ENCODE measurements around the gene THAP12.
A peak's percentile ranks its signal among the peaks of the same experiment; 100 is the strongest.

Gene THAP12

DNA sequence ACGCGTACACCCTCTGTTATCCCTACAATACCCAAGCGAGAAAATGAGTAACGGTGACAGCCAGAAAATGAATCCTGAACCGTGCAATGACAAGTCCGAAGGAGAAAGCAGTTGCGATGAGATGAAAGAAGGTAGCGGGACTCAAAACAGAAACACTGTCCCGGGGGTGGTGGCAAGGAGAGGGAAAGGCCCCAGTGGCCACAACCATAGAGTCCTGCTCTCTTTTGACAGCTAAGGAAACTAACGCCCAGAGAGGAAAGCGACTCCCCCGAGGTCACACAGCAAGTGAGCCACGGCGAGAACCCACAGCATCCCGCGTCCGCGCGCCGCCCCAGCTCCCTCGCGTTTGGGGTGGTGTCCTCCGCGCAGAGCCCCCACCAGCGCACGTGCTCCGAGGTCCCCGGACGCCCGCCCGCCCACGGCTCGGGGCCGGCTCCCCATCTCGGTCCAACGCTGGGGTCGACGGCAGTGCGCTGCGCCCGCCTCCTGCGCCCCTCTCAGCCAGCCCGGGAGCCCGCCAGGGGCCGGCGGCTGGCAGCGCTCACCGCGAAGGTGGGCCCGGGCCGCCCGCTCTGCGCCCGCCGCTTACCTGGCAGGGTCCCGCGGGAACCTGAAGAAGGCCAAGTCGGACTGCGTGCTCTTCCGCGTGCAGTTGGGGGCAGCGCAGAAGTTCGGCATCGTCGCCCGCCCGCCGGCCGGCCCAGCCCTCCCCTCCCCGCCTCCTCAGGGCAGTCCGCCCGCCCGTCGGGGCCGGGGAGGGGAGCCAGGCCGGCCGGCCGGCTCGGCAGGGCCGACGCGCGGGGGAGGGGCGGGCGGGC is 564 bp downstream of the THAP12 start:
- peak; percentile 52 for DNase-seq (ENCODE audit: low spot score)

DNA sequence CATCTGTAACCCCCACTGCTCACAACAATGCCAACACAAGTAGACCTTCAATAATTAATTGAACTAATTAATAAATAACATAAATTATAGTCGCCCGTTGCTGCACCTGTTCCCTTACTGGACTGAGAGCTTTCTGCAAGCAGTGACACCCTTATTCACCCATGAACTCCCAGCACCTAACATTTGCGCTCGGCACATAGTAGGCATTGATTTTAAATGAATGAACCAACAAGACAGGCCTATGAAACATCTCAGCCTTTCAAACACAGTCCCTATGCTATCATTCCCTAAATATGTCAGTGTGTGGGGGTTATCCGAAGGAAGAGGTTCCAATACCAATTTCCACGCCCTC is 1.1 kb downstream of the THAP12 start:
- DNase-seq (ENCODE audit: low spot score), result no peak

DNA sequence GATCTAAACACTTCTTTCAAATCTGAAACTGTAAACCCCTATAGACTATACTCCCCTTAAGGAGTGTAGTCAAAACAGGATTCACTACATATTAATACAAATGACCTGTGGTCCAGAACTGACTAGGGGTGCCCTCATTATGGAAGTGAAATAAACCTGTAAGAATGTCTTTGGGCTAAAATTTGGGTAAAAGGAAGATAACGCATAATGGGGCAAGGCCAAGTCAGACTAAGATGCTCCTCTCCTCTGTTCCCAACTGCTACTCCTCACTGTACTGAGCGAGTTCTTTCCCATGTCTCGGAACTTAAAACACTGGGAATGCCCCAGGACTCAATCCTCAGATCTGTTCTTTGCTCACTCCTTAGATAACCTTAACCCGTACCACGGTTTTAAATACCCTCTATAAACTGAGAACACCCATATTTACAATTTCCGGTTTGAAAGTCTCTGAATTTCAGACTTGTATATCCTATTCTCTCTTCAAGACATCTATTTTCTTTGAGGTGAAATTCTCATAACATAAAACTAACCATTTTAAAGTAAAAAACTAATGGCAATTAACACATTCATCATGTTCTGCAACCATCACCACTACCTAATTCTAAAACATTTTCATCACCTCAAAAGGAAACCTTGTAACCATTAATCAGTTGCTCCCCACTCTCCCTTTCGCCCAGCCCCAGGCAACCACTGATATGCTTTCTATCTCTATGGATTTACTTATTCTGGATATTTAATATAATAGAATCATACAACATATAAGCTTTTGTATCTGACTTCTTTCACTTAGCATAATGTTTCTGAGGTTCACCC is 4.0 kb downstream of the THAP12 start:
- peak; percentile 44 for DNase-seq (ENCODE audit: low spot score)

DNA sequence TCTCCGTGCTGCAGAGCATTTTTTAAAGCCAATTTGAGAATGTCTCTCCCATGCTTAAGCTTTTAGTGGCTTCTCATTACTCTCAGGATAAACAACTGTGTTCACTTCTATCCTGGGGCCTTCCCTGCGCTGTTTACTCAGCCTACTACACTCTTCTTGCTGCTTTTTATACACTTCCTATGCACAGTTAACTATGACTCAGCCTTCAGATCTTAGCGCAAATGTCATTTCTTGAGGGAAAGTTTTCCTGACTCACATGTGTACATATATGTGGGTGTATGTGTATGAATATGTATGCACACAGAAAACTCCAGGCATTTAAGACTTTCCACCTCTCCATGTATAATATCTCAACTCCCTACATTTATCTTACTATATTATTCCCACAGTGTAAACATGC is 9.8 kb downstream of the THAP12 start:
- DNase-seq (ENCODE audit: low spot score), result peak; percentile 57

DNA sequence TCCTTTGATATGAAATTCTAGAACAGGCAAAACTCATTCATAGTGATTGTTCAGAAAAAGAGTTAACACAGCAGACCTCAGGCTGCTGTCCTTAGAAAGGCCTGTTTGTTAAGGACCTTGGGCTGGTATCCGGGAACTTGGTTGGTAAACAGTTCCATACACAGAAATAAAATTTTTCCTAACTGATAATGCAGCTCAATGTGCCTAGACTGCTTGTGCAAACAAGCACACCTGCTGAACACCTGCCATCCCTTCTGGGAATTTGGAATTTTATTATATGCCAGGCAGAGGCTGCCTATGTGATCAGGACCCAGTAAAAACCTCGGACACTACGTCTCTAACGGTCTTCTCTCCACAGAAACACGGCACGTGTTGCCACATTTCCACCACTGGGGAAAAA is 11.5 kb downstream of the THAP12 start:
- no peak for DNase-seq (ENCODE audit: low spot score)

DNA sequence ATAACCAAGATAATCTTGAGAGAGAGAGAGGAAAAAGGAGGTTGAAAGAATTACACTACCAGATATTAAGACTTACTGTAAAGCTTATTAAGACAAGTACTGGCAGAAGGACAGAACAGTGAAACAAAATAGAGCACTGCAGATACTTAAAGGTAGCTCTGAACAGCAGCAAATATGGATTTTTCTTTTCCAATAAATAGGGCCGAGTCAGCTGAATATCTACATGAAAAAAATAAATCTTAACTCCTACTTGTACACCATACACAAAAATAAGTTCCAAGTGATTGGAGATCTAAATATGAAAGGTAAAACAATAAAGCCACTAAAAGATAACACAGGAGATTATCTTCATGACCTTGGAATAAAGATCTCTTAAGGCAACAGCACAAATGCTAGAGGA is 12.4 kb downstream of the THAP12 start:
- no peak for DNase-seq (ENCODE audit: low spot score)

DNA sequence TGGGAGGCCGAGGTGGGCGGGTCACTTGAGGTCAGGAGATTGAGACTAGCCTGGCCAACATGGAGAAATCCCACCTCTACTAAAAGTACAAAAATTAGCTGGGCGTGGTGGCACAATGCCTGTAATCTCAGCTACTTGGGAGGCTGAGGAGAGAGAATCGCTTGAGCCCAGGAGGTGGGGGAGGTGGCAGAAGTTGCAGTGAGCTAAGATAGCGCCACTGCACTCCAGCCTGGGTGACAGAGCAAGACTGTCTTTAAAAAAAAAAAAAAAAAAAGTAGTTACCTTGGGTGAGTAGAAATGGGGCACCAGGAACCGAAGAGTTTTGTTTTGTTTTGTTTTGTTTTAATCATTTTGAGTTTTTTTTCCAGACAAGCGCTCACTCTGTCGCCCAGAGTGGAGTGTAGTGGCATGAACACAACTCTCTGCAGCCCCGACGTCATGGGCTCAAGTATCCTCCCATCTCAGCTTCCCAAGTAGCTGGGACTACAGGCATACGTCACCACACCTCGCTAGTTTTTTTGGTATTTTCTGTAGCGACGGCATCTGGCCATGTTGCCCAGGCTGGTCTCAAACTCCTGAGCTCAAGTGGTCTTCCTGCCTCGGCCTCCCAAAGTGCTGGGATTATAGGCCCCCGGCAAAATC is 15.8 kb downstream of the THAP12 start:
- DNase-seq (ENCODE audit: low spot score), result no peak

DNA sequence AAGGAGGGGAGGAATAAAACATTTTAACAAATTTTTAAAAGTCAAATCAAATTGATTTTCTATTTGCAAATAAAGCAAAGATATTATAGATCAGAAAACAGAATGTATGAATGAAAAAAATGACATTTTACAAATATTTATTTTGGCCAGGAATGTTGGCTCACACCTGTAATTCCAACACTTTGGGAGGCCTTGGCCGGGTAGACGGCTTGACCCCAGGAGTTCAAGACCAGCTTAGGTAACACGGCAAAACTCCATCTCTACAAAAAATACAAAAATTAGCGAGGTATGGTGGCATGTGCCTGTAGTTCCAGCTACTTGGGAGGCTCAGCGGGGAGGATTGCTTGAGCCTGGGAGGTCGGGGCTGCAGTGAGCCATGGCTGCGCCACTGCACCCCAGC is 18.2 kb downstream of the THAP12 start:
- DNase-seq (ENCODE audit: low spot score), result no peak

DNA sequence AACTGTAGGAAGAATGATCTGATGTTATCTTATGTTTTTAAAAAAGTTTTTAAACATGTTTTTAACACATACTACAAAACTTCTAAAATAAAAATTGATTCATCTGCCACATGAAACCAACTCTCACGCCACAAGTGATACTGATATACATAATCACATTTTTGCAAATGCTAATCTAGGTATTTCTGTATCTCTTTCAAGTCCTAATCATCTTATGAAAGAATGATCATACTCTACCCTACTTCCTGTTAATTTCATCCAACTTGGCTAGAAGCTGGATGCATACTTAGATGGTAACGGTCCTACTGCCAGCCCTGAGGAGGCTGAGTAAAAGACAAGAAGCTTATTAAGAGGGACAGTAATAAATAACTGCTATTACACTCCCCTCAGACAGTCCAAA is 19.2 kb downstream of the THAP12 start:
- peak; percentile 16 for DNase-seq (ENCODE audit: low spot score)

DNA sequence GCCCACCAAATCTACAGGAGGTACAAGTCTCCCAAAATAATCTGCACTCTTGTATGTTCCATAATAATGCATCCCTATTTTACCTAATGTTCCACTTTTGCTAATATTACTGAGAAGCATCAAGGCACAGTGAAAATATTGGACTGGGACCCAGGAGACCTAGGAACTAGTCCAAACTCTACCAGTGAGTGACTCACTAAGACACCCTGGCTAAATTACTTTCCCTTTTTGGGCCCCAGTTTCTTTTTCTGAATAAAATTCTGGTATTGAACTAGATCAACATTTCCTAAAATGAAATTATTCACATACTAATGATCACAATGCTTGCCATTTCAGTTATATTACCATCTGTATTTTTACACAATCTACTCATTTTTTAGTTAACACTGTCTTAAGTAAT is 19.6 kb downstream of the THAP12 start:
- no peak for DNase-seq (ENCODE audit: low spot score)

DNA sequence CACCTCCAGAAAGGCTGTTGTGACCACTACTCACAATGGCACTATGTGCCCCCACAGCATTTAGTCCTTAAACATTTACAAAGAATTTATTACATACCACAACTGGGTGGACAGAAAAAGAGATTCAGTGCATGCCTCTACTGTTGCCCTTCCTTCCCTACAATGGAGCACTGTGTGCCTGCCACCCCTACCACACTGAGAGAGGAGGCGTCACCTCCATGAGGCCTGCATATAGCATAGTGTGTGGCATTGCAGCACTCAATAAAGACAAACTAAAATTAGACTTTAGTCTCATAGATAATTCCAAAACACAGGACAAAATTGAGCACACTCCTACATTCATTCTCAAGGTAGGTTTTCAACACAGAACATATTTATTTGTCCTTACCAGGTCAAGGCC is 25.8 kb downstream of the THAP12 start:
- DNase-seq (ENCODE audit: low spot score), result no peak

DNA sequence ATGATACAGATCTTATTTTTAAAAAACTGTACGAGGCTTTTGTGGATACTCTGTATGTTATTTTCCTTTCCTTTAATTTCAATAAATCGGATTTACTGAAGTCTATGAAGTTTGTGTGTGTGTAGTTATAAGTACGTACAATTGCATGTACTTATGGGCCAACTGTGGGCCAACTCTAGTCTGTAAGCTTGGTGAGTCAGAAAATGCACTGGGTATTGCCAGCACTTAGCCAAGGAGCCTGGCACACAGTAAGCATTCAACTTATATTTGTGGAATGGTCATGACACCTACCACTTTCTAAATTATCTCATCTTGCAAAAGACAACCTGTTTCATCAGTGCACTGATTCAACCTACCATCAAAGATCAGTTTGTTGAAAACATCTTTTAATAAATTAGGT is 32.6 kb downstream of the THAP12 start:
- no peak for DNase-seq (ENCODE audit: low spot score)

DNA sequence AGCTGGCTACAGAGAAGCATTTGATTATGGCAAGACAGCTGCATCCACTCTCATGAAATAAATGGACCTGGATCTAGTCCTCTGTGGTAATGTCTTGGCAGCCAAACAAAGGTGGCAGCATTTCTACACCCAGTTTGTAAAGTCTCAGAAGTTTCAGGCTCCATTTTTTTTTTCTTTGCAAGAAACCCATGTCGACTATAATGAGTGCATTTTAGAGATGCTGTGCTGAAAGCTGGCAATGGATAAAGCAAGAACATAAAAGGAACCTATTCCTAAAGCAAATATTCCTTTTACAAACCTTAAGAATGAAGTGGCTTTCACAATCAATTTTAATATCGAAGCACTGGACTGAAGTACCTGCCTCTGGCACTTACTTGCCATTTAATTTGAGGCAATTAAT is 33.5 kb downstream of the THAP12 start:
- no peak for DNase-seq (ENCODE audit: low spot score)

DNA sequence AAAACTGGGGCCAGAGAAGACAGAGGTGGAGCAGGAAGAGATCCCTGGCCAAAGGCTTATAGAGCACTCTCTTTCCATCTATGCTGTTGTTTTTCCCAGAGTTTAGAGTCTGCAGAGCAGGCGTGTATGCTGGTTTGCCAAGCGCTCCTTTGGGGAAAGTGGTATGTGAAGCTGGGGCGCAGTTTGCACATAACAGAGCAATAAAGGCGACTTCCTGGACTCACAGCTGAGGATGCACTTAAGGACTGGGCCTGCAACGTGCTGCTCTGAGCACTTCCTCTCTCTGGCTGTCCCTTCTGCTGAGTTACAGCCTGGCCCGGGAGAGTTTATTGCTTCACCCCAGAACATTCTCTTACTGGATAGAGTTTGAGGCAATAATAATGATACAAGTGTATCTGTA is 41.7 kb downstream of the THAP12 start:
- no peak for DNase-seq (ENCODE audit: low spot score)

DNA sequence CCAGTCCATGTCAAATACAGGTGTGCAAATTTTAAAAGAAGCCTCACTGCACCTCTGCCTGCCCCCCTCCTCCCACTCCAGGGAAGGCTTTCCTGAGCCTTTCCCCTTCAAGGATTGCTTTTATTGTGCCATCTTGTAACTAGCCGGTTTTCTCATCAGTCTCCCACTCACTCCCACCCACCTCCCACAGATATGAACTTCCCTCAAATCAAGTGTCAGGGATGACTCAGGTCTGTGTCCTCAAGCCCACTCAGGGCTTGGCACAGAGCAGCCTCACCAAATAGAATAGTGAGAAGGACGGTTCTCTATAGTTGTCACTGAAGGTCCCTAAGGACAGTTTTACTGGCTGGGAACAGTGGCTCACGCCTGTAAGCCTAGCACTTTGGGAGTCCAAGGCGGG is 43.0 kb downstream of the THAP12 start:
- DNase-seq (ENCODE audit: low spot score), result no peak

DNA sequence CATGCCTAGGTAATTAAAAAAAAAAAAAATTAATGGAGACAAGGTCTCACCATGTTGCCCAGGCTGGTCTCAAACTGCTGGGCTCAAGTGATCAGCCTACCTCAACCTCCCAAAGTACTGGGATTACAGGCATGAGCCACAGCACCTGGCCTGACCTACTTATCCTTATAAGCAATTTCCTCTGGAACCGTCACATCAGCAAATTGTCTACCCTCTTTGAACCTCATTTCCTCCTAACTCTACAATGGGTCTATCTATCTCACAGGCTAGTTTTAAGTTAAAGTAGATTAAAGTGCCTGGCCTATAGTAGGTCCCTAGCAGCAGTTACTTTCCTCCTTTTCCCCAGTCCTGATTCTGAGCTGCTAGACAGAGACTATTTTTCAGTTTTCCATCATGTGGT is 43.5 kb downstream of the THAP12 start:
- DNase-seq (ENCODE audit: low spot score), result no peak

DNA sequence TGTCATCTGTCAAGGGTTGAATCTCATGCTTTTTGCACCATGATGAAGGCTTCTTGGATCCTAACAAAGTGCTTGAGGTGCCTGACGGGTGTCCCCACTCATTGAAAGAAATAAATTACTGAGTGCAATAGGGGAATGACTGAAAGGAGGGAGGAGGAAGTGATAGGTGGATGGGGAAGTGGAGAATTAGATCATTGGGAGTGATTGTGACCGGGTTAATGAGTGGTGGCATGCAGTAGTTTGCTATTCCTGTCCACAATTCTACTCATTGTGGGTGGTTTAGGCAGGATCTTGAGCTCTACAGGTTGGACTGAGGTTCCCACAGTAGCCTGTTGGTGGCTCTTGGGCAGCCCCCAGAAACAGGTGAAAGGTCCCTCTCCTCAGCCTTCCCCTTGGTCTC is 44.3 kb downstream of the THAP12 start:
- DNase-seq (ENCODE audit: low spot score), result no peak

DNA sequence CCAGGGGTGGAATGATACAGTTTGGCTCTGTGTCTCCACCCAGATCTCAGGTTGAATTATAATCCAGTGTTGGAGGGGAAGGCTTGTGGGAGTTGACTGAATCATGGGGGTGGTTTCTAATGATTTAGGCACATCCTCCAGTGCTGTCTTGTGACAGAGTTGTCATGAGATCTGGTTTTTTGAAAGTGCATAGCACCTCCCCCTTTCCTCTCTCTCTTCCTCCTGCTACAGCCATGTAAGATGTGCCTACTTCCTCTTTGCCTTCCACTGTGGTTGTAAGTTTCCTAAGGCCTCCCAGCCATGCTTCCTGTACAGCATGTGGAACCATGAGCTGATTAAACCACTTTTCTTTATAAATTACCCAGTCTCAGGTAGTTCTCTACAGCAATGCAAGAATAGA is 45.1 kb downstream of the THAP12 start:
- DNase-seq (ENCODE audit: low spot score), result no peak

DNA sequence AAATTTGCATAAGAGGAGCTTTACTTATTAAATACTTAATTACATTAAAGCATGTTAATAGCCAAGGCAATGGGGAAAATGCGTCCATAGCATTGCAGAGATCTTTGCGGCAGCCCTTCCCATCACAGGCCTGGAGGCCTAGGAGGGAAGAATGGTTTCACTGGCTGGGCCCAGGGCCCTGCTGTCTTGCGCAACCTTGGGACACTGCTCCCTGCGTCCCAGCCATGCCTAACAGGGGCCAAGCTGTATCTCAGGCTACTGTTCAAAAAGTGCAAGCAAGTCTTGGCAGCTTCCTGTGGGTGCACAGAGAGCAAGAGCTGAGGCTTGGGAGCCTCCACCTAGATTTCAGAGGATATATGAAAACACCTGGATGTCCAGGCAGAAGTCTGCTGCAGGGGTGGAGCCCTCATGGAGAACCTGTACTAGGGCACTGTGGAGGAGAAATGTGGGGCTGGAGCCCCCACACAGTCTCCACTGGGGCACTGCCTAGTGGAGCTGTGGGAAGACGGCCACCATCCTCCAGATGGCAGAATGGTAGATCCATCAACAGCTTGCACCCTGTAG is 46.0 kb downstream of the THAP12 start:
- DNase-seq (ENCODE audit: low spot score), result no peak

DNA sequence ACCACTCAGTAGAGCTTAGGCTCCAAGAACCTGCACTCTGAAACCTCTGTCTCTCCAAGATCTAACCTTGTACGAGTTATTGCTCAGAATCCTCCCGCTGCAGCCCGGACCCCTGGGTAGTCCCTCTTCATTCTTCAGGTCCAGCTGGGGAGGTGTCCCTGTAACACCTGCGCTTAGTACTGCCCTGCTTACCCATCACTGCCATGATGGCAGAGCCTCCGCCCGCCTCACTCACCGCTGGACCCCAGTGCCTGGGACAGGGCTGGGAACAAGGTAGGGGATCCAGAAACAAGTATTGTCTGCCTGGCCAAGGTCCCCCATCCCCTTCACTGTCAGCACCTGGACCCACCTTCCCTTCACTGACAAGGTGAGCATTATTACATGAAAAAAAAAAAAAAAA is 50.3 kb downstream of the THAP12 start:
- DNase-seq (ENCODE audit: low spot score), result no peak

DNA sequence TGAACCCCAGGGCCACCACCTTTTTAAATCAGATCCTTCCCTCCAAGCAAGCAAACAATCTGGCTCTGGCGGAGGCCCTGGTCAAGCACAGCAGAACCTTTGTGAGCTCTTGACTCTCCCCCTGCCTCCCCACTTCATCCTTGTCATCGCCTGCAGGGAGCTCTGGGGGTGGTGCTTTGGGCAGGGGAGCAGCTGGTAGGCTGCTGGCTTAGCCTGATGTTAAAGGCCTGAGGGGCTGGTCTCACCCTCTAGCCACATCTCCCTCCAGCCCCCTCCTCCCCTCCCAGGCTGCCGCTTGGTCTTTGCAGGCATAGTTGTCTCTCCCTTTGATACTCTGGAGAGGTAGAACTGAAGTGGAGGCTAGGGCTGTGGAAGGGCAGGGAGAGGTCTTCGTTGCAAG is 50.9 kb downstream of the THAP12 start:
- no peak for DNase-seq (ENCODE audit: low spot score)

DNA sequence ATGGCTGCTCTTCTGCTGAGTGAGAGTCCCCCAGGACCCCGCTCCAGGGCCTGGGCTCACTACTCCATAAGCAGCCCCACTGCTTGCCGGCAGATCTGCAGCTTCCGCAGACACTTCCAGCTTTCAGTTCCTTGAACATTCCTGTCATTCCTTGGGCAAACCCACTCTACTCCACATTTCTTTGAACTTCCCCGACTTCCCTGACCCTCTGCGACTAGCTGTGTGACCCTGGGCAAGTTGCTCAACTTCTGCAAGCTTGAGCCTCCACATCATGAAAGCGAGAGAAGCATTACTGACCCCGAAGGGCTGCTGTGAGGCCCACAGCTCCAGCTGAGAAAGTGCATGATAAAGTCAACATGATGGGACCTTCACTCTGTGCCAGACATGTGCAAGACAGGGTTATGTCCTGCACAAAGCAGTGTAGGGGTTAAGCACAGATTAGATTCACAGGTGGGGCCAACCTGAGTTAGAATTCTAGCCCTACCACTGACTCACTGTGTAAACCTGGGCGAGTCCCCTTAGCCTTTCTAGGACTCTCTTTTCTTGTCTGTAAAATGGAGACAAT is 51.8 kb downstream of the THAP12 start:
- no peak for DNase-seq (ENCODE audit: low spot score)

All from activated CD4-positive, alpha-beta T cell treated with anti-CD3 and anti-CD28 coated beads, Interleukin-2, Interleukin-4, amounts not matched to agents 100 ng/mL and 50 ng/mL, durations not matched to agents 16 hours and 8 hours (primary cell).